IMR-90 (cell line): ENCODE data around the gene MACROD1. TPM values are rescaled to one million over a fixed set of nuclear protein-coding genes. Genes with fewer than 3 reads are reported as not detected.
A peak's percentile ranks its signal among the peaks of the same experiment; 100 is the strongest.

Source experiments
- ATAC-seq: fragments of 200-7000 bp; cut with Tn5 transposase; 2 replicates; pipeline ENCODE4 v1.9.1; 2020; ENCODE audit warnings: low read depth, mild to moderate bottlenecking, moderate library complexity
- BruUV-seq: library from RNA; stranded (reverse); fragments of 400-500 nt; replicated peaks from 2 replicates; lab custom pipeline; 2021; lab: Mats Ljungman, UMichigan
- CTCF ChIA-PET: fragments of 300-600 bp; formaldehyde crosslinking; extraction: SDS; loops from one replicate; lab custom pipeline; 2021; ENCODE audit warnings: antibody characterized with exemption; lab: Yijun Ruan, JAX
- POLR2A ChIA-PET: fragments of 300-600 bp; sonication (Branson Sonifier 250); formaldehyde crosslinking; loops from one replicate; lab custom pipeline; 2022; ENCODE audit warnings: antibody characterized with exemption; ENCODE audit not compliant: unreplicated experiment; lab: Charles Lee
- DNase-seq: peaks from one replicate; pipeline ENCODE4 v3.0.0; 2013
- H2AFZ ChIP-seq: replicated peaks from 2 replicates; pipeline ENCODE3; 2013; ENCODE audit warnings: low read length, mild to moderate bottlenecking; ENCODE audit not compliant: poor library complexity
- H2AK5ac ChIP-seq: 2 replicates; pipeline ENCODE4 v1.6.1; 2013; ENCODE audit warnings: low read depth, low read length, inconsistent platforms
- H2AK9ac ChIP-seq: replicated peaks from 2 replicates; pipeline ENCODE3; 2013; ENCODE audit warnings: mild to moderate bottlenecking, low read depth, low read length, moderate library complexity; ENCODE audit not compliant: poor library complexity
- H2BK120ac ChIP-seq: 2 replicates; pipeline ENCODE4 v1.6.1; 2013; ENCODE audit warnings: low read depth, low read length, inconsistent platforms
- H2BK15ac ChIP-seq: 3 replicates; pipeline ENCODE4 v1.6.1; 2013; ENCODE audit warnings: low read depth, low read length, inconsistent platforms
- H2BK20ac ChIP-seq: 2 replicates; pipeline ENCODE4 v1.6.1; 2013; ENCODE audit warnings: low read depth, mild to moderate bottlenecking, inconsistent platforms, low read length, moderate library complexity
- H2BK5ac ChIP-seq: 2 replicates; pipeline ENCODE4 v1.6.1; 2013; ENCODE audit warnings: mild to moderate bottlenecking, low read depth, low read length, inconsistent platforms; ENCODE audit not compliant: poor library complexity, severe bottlenecking
- H3K14ac ChIP-seq: replicated peaks from 2 replicates; pipeline ENCODE4 v1.6.1; 2013; ENCODE audit warnings: low read depth, low read length, inconsistent platforms
- H3K18ac ChIP-seq: 2 replicates; pipeline ENCODE4 v1.6.1; 2013; ENCODE audit warnings: low read depth, low read length, control low read depth
- H3K23ac ChIP-seq: 2 replicates; pipeline ENCODE4 v1.6.1; 2013; ENCODE audit warnings: low read depth, low read length, inconsistent platforms
- H3K27ac ChIP-seq: 2 replicates; pipeline ENCODE4 v1.5.1; 2013; ENCODE audit warnings: mild to moderate bottlenecking, control low read depth, low read length; ENCODE audit not compliant: insufficient read depth
- H3K27me3 ChIP-seq: 2 replicates; pipeline ENCODE4 v1.6.1; 2013; ENCODE audit warnings: low read length; ENCODE audit not compliant: control insufficient read depth, insufficient read depth
- H3K36me3 ChIP-seq: 2 replicates; pipeline ENCODE4 v1.6.1; 2013; ENCODE audit warnings: low read length, mixed read lengths; ENCODE audit not compliant: control insufficient read depth, insufficient read depth
- H3K4ac ChIP-seq: 2 replicates; pipeline ENCODE4 v1.6.1; 2013; ENCODE audit warnings: low read depth, low read length, inconsistent platforms
- H3K4me1 ChIP-seq: 2 replicates; pipeline ENCODE4 v1.6.1; 2013; ENCODE audit warnings: low read length, mixed read lengths; ENCODE audit not compliant: control insufficient read depth, insufficient read depth
- H3K4me2 ChIP-seq: 2 replicates; pipeline ENCODE4 v1.6.1; 2013; ENCODE audit warnings: low read depth, mild to moderate bottlenecking, control low read depth, low read length, moderate library complexity
- H3K4me3 ChIP-seq: 2 replicates; pipeline ENCODE4 v1.5.1; 2013; ENCODE audit warnings: low read depth, mild to moderate bottlenecking, control low read depth, low read length, moderate library complexity; ENCODE audit not compliant: insufficient read depth
- H3K56ac ChIP-seq: 2 replicates; pipeline ENCODE4 v1.6.1; 2013; ENCODE audit warnings: low read length, inconsistent platforms; ENCODE audit not compliant: insufficient read depth; ENCODE audit errors: extremely low read depth
- H3K79me1 ChIP-seq, 2 experiments: 2 replicates each; pipeline ENCODE4 v1.6.1; 2013; ENCODE audit warnings: low read length in 2 of 2, inconsistent platforms in 1 of 2, low read depth in 1 of 2
- H3K9ac ChIP-seq: 2 replicates; pipeline ENCODE4 v1.6.1; 2013; ENCODE audit warnings: low read depth, low read length, control low read depth
- H3K9me1 ChIP-seq: 2 replicates; pipeline ENCODE4 v1.6.1; 2013; ENCODE audit warnings: low read length, inconsistent platforms; ENCODE audit not compliant: insufficient read depth
- H3K9me3 ChIP-seq: 2 replicates; pipeline ENCODE4 v1.6.1; 2013; ENCODE audit warnings: low read length; ENCODE audit not compliant: control insufficient read depth, insufficient read depth
- H4K20me1 ChIP-seq: 2 replicates; pipeline ENCODE4 v1.6.1; 2013; ENCODE audit warnings: low read length, inconsistent platforms; ENCODE audit not compliant: insufficient read depth
- H4K5ac ChIP-seq: 2 replicates; pipeline ENCODE4 v1.6.1; 2013; ENCODE audit warnings: mild to moderate bottlenecking, low read depth, low read length, control low read depth
- H4K8ac ChIP-seq, 2 experiments: 2 replicates each; pipeline ENCODE4 v1.6.1; 2013; ENCODE audit warnings: low read depth in 2 of 2, low read length in 2 of 2, control low read depth in 1 of 2, inconsistent platforms in 1 of 2
- H4K91ac ChIP-seq: 2 replicates; pipeline ENCODE4 v1.6.1; 2013; ENCODE audit warnings: low read depth, low read length, inconsistent platforms; ENCODE audit not compliant: insufficient read depth
- FOS ChIP-seq: fragments of 150-350 bp; IDR thresholded peaks from 2 replicates; pipeline ENCODE4 v1.6.1; 2016; ENCODE audit warnings: low read depth, low read length
- MAFK ChIP-seq: IDR thresholded peaks from 2 replicates; pipeline ENCODE4 v1.6.1; 2012; ENCODE audit warnings: low read depth, low read length, improper control_type of control experiment
- NFE2L2 ChIP-seq: fragments of 150-350 bp; IDR thresholded peaks from 2 replicates; pipeline ENCODE4 v1.6.1; 2016; ENCODE audit warnings: low read depth, mild to moderate bottlenecking, low read length
- POLR2A ChIP-seq: IDR thresholded peaks from 2 replicates; pipeline ENCODE4 v1.6.1; 2012; ENCODE audit warnings: mild to moderate bottlenecking, low read depth, low read length
- WGBS, 2 experiments: methylation state at CpG; one replicate each; pipeline versions ENCODE4 v1.1.5 to v1.1.7; 2013; ENCODE audit warnings: missing lambda C conversion rate in 2 of 2; ENCODE audit not compliant: insufficient read length in 1 of 2; ENCODE audit errors: extremely low coverage in 2 of 2; 5-methylcytosine and 5-hydroxymethylcytosine counted together
- dilution Hi-C: fragments of 300-500 bp; cut with HindIII; formaldehyde crosslinking; loops from one replicate; pipeline ENCODE4 v1.14.3; 2018; ENCODE audit warnings: low sequenced_read_pairs; ENCODE audit not compliant: unreplicated experiment
- in situ Hi-C: fragments of 300-500 bp; cut with MboI; formaldehyde crosslinking; loops from 3 replicates; pipeline ENCODE4 v1.14.3; 2019; ENCODE audit warnings: low sequenced_read_pairs, inconsistent platforms, mixed read lengths
- intact Hi-C: fragments of 100-400 bp; cut with micrococcal nuclease; formaldehyde crosslinking; loops from 2 replicates; pipeline ENCODE4 v1.10.0; 2022
- polyA plus RNA-seq, 3 experiments: library from polyadenylated mRNA; depleted of rRNA; stranded (reverse); fragments of >200 nt; gene quantifications; 2 replicates each; pipeline ENCODE4 v1.2.3, GENCODE V29; 2012; ENCODE audit warnings: low replicate concordance in 1 of 3
- total RNA-seq: library from RNA; depleted of rRNA; stranded (reverse); fragments of >200 nt; gene quantifications from 2 replicates; pipeline ENCODE4 v1.2.3, GENCODE V29; 2012

The MACROD1 gene
- total and polyA plus RNA-seq, 2 of the 4 experiments (the other 2 are of a cell fraction), result 2.5 to 9.3 TPM

DNA sequence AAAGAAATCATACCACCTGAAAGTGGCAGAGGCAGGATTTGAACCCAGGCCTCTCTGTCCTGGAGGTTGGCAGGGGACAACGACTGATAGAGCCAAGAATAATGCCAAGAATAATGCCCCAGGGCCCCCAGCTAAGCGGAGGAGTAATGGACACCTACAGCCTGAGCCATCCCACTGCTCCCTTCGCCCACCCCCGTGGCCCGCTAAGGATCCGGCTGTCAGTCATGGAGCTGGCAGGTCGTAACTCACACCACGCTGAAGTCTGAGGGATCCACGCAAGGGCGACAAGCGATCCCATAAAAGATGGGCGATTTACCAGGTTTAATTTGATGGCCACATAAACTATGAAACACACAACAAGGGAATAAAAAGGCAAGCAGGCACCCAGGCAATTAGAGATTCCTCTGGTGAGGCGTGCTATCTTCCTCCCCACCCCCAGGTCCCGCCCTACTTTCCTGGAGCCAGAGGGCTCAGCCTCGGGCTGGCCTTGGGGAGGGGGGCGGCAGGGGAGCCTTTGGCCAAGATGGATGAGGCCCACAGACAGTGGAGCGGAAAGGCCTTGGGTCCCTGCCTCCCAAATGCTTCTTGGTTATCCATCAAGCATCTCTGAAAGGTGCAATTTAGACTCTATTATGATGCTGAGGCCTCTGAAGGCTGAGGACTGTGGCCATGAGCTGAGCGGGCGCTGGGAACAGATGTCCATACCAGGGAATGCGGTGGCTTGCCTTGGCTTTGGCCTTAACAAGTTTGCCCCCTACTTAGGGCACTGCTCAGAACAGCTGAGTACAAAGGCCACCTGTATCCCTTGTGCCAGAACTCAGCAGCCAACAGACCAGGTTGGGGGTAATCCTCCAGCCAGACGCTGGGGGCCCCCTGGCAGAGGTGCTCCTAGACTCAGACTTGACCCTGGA lies 55.2 kb downstream of the MACROD1 start:
- no peak overlapping the region for H2BK15ac ChIP-seq
- H3K9me3 ChIP-seq, result no peaks in the 10 kb centered on the region
- H3K9ac ChIP-seq, result no peak overlapping the region
- H3K4me2 ChIP-seq, result no peak overlapping the region
- dilution Hi-C loops (no loop called here), intact Hi-C loops (no loop called here), in situ Hi-C loops (no loop called here)
- H3K27me3 ChIP-seq, result no peaks in the 10 kb centered on the region
- H3K27ac ChIP-seq, result no peak overlapping the region
- H3K36me3 ChIP-seq, result no peaks in the 10 kb centered on the region
- H2AK5ac ChIP-seq, result 0 out of 2 replicates have a peak overlapping the region, but pooled peaks have one; percentile 12
- no peak overlapping the region for H3K18ac ChIP-seq
- no peak overlapping the region for H3K56ac ChIP-seq
- DNase-seq, result no peak
- H2BK120ac ChIP-seq, result no peak overlapping the region
- ChIA-PET POLR2A (no interaction called here), CTCF (no interaction called here)
- ATAC-seq, result no peak
- H4K5ac ChIP-seq, result no peak overlapping the region
- no peak for TF ChIP-seq MAFK
- TF ChIP-seq NFE2L2, result no peak
- no peak for TF ChIP-seq POLR2A
- no peak for TF ChIP-seq FOS
- WGBS, 2 experiments, result 65% methylated on average over 7 of the region's 21 CpGs; no CpG with 5 or more reads in 1 of the 2 experiments
- no peak overlapping the region for H3K14ac ChIP-seq
- no peak overlapping the region for H2BK5ac ChIP-seq
- H2AFZ ChIP-seq, result no peak overlapping the region
- H3K23ac ChIP-seq, result no peak overlapping the region
- H3K4ac ChIP-seq, result no peak overlapping the region; the same call in 1 of the 2 replicates
- no peaks in the 10 kb centered on the region for H4K20me1 ChIP-seq
- no peak overlapping the region for H2BK20ac ChIP-seq
- H2AK9ac ChIP-seq, result no peak overlapping the region
- H3K9me1 ChIP-seq, result peaks cover 4% of the 10 kb centered on the region; the same call in 1 of the 2 replicates
- H4K8ac ChIP-seq, result no peak overlapping the region
- H3K4me1 ChIP-seq, result no peaks in the 10 kb centered on the region
- BruUV-seq, result no TSS peak
- H3K79me1 ChIP-seq, result no peaks in the 10 kb centered on the region
- H3K4me3 ChIP-seq, result no peak overlapping the region
- H4K91ac ChIP-seq, result no peak overlapping the region; the same call in 1 of the 2 replicates
